HG03469 (cell line): Measurements from ENCODE around the gene SHTN1.

Experiments
- ATAC-seq: cut with Tn5 transposase; IDR thresholded peaks from one replicate; pipeline ENCODE4 v1.9.1; 2021; ENCODE audit warnings: mild to moderate bottlenecking, moderate library complexity, moderate number of reproducible peaks; ENCODE audit not compliant: unreplicated experiment

Gene SHTN1

GRCh38 chr10:117005026-117005526 is at the start of gene SHTN1:
Gene SHTN1 (minus strand): TSS chr10:117005187. CDS start chr10:117005079, 108 bp downstream.
- no peak for ATAC-seq

- no peak for ATAC-seq
These were observed 48.5 kb upstream of the SHTN1 start for GRCh38 chr10:117053482-117053881.

- no peak for ATAC-seq
These were observed 43.0 kb upstream of the SHTN1 start for GRCh38 chr10:117047947-117048346.

GRCh38 chr10:117016266-117016665 is 11.3 kb upstream of the SHTN1 start:
- no peak for ATAC-seq

DNA sequence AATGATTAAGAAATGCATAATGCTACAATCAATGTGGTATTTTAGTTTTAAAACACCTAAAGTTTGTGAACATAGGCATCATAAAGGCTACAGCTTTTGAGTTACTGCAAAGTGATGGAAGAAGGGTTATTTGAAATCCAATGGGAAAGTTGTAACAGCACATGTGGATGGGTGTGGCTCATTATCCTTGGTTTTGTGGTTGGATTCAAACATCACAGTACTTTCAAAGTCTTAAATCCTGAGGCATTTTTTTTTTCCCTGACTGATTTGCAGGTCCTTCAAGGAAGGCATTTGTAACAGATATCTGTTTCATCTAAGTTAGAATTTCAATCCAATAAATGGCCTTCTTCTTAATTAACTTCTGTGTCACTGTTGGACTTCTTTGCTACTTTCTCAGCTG is 9.8 kb upstream of the SHTN1 start:
- ATAC-seq: no peak

DNA sequence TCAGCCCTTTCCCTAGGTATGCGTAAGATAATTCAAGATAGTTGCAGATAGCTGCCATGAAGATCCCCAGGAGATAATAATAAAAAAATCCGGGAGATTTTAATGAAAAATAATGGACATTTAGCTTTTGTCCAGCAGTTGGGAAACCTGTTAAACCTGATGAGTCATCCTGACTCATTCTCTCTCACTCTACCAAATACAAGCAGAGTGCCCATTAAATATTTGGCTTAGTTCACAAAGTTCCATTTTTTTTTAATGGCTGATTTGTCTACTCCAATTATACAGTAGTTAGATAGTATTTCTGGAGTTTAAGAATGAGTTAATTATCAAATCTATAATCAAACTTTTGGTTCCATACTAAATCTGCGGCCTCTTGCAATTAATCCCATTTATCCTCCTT is 2.1 kb upstream of the SHTN1 start:
- no peak for ATAC-seq

DNA sequence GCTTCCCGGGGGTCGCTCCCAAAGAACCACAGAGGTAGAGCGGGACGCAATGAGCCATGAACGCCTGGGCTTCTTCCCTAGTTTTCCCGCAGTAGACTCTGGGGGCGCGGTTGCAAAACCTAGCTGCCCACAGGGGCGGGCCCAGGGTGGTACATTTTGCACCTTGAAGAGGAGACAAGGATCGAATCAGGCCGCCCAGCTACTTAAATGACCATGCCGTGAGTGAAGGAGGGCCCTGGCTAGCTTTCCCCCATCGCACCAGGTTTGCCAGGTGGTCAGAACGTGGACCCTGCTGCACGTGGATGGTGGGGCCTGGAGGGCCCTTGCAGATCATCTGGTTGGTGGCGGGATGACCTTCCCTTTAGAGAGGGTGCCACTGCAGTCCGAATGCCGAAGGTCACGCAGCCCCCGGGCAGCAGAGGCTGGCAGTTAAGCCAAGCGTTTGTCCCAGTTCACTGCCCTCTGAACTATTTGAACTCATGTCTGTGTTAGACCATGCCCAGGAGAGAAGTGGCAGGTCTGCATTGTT is 604 bp upstream of the SHTN1 start:
- ATAC-seq: no peak

DNA sequence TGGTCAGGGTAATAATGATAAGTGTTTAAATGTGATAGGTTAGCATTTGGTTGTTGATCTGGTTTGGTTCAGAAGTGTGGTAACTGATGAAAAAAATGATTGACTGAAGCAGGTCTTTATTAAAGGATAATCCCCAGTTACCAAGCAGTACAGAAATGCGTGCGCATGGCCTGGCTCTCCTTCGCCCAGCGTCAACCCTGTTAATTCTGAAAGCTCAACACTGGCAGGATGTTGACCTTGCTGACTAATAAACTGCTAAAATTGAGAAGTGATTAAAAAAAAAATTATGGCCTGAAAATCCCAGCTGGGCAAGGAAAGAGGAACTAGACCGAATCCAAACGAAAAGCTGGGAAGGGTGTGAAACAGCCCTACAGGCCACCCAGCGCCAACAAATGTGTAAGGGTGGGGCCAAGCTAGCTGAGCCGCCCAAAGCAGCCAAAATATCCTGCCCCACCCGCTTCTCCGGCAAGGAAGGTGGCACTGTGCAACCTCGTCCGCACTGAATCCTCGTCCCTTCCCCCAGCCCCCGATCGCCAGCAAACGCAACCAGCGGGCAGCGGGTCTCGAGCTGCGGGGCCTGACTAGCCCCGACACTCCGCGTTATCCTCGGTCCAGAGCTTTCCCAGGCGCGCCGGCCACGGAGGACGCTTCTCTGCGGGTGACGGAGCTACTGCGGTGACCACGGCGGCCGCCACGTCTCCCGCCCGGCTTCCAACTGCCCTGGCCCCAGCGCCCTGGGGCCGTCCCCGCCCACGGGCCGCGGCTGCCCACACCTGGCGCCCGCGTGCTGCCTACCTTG is 561 bp downstream of the SHTN1 start:
- no peak for ATAC-seq

GRCh38 chr10:117003336-117003735 is 1.7 kb downstream of the SHTN1 start:
- ATAC-seq: no peak

DNA sequence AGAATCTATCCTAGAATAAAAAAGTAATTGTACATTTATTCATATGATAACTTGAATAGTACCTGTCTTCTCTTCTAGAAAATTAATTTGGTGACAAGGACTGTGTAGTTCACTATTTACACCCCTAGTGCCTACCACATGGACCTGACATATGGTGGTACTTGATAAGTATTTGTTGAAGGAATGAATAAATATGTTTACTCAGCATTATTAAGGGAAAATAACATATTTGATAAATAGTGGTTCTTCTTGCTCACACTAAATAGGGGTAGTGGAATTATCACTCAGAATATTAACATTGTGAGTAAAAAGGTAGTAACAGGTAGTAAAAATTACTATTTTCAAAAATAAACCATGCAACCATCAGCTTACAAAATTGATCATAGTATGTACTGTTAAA is 2.8 kb downstream of the SHTN1 start:
- no peak for ATAC-seq

DNA sequence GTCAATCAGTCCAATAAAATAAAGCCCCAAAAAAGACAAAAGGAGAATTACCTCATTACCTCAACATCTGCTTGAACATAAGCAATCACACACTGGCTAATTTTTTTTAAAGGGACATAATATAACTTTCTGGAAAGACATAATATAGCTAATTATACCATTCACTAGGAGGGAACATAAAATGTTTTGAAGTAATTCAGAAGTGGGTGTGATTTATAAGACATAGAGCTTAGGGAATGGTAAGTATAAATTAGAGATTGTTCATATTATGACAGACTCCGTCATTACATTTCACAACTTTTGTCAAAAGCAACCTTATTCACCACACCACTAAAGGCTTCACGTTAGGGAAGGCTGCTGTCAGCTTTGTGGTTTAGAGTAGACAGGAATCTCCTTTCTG is 3.8 kb downstream of the SHTN1 start:
- no peak for ATAC-seq

DNA sequence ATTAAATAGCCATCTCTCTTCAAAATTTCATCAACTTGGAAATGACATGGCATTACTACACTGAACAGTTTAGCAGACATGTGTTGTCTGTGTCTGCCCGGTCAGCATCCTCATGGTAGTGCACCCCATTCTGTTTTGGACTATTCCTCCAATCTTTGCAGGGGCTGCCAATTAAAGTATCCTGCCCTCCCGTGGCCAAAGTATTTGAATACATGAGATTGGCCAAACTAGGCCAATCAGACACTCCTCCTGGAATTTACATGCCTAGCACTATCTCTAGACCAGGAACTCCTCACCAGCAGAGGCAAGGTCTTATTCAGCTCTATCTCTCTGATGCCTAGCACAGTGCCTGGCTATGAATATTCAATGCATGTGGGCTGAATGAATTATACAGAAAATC is 4.4 kb downstream of the SHTN1 start:
- no peak for ATAC-seq

GRCh38 chr10:116998172-116998571 is 6.8 kb downstream of the SHTN1 start:
- ATAC-seq: no peak

GRCh38 chr10:116997015-116997414 is 8.0 kb downstream of the SHTN1 start:
- ATAC-seq: no peak

- no peak for ATAC-seq
These were observed 9.3 kb downstream of the SHTN1 start for GRCh38 chr10:116995648-116996047.

GRCh38 chr10:116994113-116994890 is 10.7 kb downstream of the SHTN1 start:
- no peak for ATAC-seq

GRCh38 chr10:116993610-116994009 is 11.4 kb downstream of the SHTN1 start:
- no peak for ATAC-seq

DNA sequence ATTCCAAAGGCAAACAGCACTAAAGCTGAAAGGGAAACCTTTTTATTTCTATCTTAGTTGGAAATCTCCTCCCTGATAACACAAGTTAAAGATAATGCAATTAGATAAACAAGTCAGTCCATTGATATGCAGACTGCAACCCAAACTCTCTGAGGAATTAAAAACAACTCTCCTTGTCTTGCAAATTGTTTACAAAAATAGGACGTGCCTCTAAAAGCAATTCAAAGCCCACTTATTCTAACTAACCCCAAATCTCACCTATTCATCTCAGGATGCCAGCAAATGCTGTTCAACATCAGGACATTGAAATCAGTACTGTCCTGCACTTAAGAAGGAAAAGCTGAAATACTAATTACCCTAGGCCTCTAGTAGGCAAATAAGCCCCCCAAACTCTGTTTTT is 12.8 kb downstream of the SHTN1 start:
- no peak for ATAC-seq

DNA sequence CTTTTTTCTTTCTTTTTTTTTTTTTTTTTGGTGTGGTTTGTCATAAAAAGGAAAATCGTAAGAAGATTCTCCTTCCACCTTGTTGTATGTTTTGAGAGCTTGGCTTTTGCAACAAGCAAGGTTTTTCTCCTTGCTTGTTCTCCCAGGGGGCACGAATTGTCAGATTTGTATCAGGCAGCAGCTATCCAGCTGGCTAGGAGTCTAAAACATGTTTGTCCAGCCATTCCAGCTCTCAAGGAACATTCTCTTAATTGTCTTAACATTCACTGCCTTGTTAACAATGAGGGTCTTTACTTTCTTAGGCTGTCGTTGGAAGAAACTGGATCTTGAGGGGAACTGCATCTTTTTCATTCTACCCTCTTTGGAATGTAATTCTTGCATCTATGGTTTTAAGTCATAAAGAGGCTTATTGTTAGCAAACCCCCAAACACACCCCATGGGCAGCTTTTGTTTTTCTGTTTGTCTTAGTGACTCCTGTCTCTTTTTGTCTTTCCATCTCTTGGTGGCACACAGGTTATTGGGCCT is 14.6 kb downstream of the SHTN1 start:
- no peak for ATAC-seq

DNA sequence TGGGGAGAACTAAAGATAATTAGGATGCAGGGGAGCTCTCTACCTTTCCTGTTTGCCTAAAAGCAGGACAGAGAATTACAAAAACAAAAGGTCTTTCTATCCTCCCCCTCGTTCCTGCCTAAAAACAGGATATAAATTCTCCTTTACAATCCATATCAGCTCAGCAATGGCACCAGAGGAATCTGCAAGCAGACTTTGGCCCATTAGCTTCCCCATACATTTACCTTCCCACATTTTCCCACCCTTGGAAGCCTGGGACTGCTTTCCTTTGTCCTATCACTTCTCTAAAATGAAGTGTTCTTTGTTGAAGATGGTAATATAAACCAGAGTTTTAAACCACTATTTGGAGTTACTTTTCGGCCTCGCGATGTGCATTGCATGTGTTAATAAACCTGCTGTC is 15.5 kb downstream of the SHTN1 start:
- no peak for ATAC-seq

DNA sequence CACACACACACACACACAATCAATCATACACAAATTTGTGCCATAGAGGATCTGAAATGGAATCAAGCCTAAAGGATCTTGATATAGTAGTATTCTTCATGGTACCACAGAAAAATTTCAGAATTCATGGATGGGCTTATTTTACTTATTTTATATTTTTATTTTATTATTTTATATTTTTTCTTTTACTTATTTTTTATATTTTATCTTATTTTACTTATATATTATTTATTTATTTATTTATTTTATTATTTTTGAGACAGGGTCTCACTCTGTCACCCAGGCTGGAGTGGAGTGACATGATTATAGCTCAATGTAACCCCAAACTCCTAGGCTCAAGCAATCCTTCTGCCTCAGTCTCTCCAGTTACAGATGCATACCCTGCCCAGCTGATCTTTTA is 16.7 kb downstream of the SHTN1 start:
- ATAC-seq: no peak

GRCh38 chr10:116985611-116986010 is 19.4 kb downstream of the SHTN1 start:
- no peak for ATAC-seq
